Measurements from ENCODE around the gene ARHGAP24.
"Not testable (repeated sequence)": the region's sequence is repeated elsewhere in the genome, so short reads cannot be mapped to it uniquely, and the experiment has no call there.

ARHGAP24 gene

GRCh38 chr4:85500110-85500867 is 25.3 kb downstream of the ARHGAP24 start:
- Histone ChIP-seq H3K27ac (ENCODE audit: low read depth, low read length) (peak overlapping the region; percentile 93), H3K4me3 (ENCODE audit: low read depth, low read length) (peak overlapping the region; percentile 22; the same call in 1 of the 2 replicates), H3K36me3 (ENCODE audit: insufficient read depth, low read length) (no peaks in the 10 kb centered on the region), H2AFZ (ENCODE audit: low read length, unreplicated experiment) (no peak overlapping the region), H3K27me3 (ENCODE audit: insufficient read depth, low read length) (no peaks in the 10 kb centered on the region), H3K4me1 (ENCODE audit: control insufficient read depth, insufficient read depth, low read length, unreplicated experiment) (peaks cover 47% of the 10 kb centered on the region), H3K79me2 (ENCODE audit: control insufficient read depth, insufficient read depth, low read length, unreplicated experiment) (no peaks in the 10 kb centered on the region)

GRCh38 chr4:85501145-85501544 is 26.2 kb downstream of the ARHGAP24 start:
- H3K27ac ChIP-seq (ENCODE audit: low read depth, low read length); H3K4me3 ChIP-seq (ENCODE audit: low read depth, low read length); H2AFZ ChIP-seq (ENCODE audit: low read length, unreplicated experiment); H3K36me3 ChIP-seq (ENCODE audit: insufficient read depth, low read length); H3K27me3 ChIP-seq (ENCODE audit: insufficient read depth, low read length); H3K79me2 ChIP-seq (ENCODE audit: control insufficient read depth, insufficient read depth, low read length, unreplicated experiment): not testable (repeated sequence)
- H3K4me1 ChIP-seq (ENCODE audit: control insufficient read depth, insufficient read depth, low read length, unreplicated experiment) = peaks cover 46% of the 10 kb centered on the region

GRCh38 chr4:85508654-85509053 is 33.7 kb downstream of the ARHGAP24 start:
- H3K27ac ChIP-seq (ENCODE audit: low read depth, low read length) = no peak overlapping the region
- H2AFZ ChIP-seq (ENCODE audit: low read length, unreplicated experiment) = no peak overlapping the region
- H3K27me3 ChIP-seq (ENCODE audit: insufficient read depth, low read length) = no peaks in the 10 kb centered on the region
- no peaks in the 10 kb centered on the region for H3K36me3 ChIP-seq (ENCODE audit: insufficient read depth, low read length)
- H3K79me2 ChIP-seq (ENCODE audit: control insufficient read depth, insufficient read depth, low read length, unreplicated experiment) = peaks cover 3% of the 10 kb centered on the region
- H3K4me3 ChIP-seq (ENCODE audit: low read depth, low read length) = no peak overlapping the region
- peaks cover 18% of the 10 kb centered on the region for H3K4me1 ChIP-seq (ENCODE audit: control insufficient read depth, insufficient read depth, low read length, unreplicated experiment)

GRCh38 chr4:85509882-85510631 is 35.1 kb downstream of the ARHGAP24 start:
- Histone ChIP-seq H3K27me3 (ENCODE audit: insufficient read depth, low read length) (no peaks in the 10 kb centered on the region), H3K4me3 (ENCODE audit: low read depth, low read length) (no peak overlapping the region), H3K27ac (ENCODE audit: low read depth, low read length) (no peak overlapping the region), H3K36me3 (ENCODE audit: insufficient read depth, low read length) (no peaks in the 10 kb centered on the region), H2AFZ (ENCODE audit: low read length, unreplicated experiment) (no peak overlapping the region), H3K4me1 (ENCODE audit: control insufficient read depth, insufficient read depth, low read length, unreplicated experiment) (peaks cover 22% of the 10 kb centered on the region), H3K79me2 (ENCODE audit: control insufficient read depth, insufficient read depth, low read length, unreplicated experiment) (peaks cover 11% of the 10 kb centered on the region)

GRCh38 chr4:85510632-85510984 is 35.7 kb downstream of the ARHGAP24 start:
- Histone ChIP-seq H3K4me3 (ENCODE audit: low read depth, low read length) (no peak overlapping the region), H3K79me2 (ENCODE audit: control insufficient read depth, insufficient read depth, low read length, unreplicated experiment) (peaks cover 15% of the 10 kb centered on the region), H3K36me3 (ENCODE audit: insufficient read depth, low read length) (no peaks in the 10 kb centered on the region), H3K27me3 (ENCODE audit: insufficient read depth, low read length) (no peaks in the 10 kb centered on the region), H3K27ac (ENCODE audit: low read depth, low read length) (no peak overlapping the region), H2AFZ (ENCODE audit: low read length, unreplicated experiment) (no peak overlapping the region), H3K4me1 (ENCODE audit: control insufficient read depth, insufficient read depth, low read length, unreplicated experiment) (peaks cover 24% of the 10 kb centered on the region)

GRCh38 chr4:85512446-85513205 is 37.7 kb downstream of the ARHGAP24 start:
- Histone ChIP-seq H3K27ac (ENCODE audit: low read depth, low read length) (peak overlapping the region; percentile 72), H3K27me3 (ENCODE audit: insufficient read depth, low read length) (no peaks in the 10 kb centered on the region), H3K79me2 (ENCODE audit: control insufficient read depth, insufficient read depth, low read length, unreplicated experiment) (peaks cover 20% of the 10 kb centered on the region), H2AFZ (ENCODE audit: low read length, unreplicated experiment) (peak overlapping the region; percentile 2), H3K4me1 (ENCODE audit: control insufficient read depth, insufficient read depth, low read length, unreplicated experiment) (peaks cover 28% of the 10 kb centered on the region), H3K36me3 (ENCODE audit: insufficient read depth, low read length) (no peaks in the 10 kb centered on the region), H3K4me3 (ENCODE audit: low read depth, low read length) (peak overlapping the region; percentile 74; the same call in 1 of the 2 replicates)

GRCh38 chr4:85514117-85514516 is 39.2 kb downstream of the ARHGAP24 start:
- peaks cover 20% of the 10 kb centered on the region for H3K79me2 ChIP-seq (ENCODE audit: control insufficient read depth, insufficient read depth, low read length, unreplicated experiment)
- no peaks in the 10 kb centered on the region for H3K36me3 ChIP-seq (ENCODE audit: insufficient read depth, low read length)
- H3K4me3 ChIP-seq (ENCODE audit: low read depth, low read length) = peak overlapping the region; percentile 74
- peak overlapping the region; percentile 72 for H3K27ac ChIP-seq (ENCODE audit: low read depth, low read length)
- peak overlapping the region; percentile 48 for H2AFZ ChIP-seq (ENCODE audit: low read length, unreplicated experiment)
- H3K4me1 ChIP-seq (ENCODE audit: control insufficient read depth, insufficient read depth, low read length, unreplicated experiment) = peaks cover 28% of the 10 kb centered on the region
- no peaks in the 10 kb centered on the region for H3K27me3 ChIP-seq (ENCODE audit: insufficient read depth, low read length)

GRCh38 chr4:85514783-85515182 is 39.8 kb downstream of the ARHGAP24 start:
- H3K4me3 ChIP-seq (ENCODE audit: low read depth, low read length) = peak overlapping the region; percentile 74
- H3K79me2 ChIP-seq (ENCODE audit: control insufficient read depth, insufficient read depth, low read length, unreplicated experiment) = peaks cover 20% of the 10 kb centered on the region
- no peak overlapping the region for H2AFZ ChIP-seq (ENCODE audit: low read length, unreplicated experiment)
- no peaks in the 10 kb centered on the region for H3K36me3 ChIP-seq (ENCODE audit: insufficient read depth, low read length)
- H3K27ac ChIP-seq (ENCODE audit: low read depth, low read length) = no peak overlapping the region
- H3K4me1 ChIP-seq (ENCODE audit: control insufficient read depth, insufficient read depth, low read length, unreplicated experiment) = peaks cover 28% of the 10 kb centered on the region
- H3K27me3 ChIP-seq (ENCODE audit: insufficient read depth, low read length) = no peaks in the 10 kb centered on the region

- H2AFZ ChIP-seq (ENCODE audit: low read length, unreplicated experiment) = no peak overlapping the region
- H3K4me1 ChIP-seq (ENCODE audit: control insufficient read depth, insufficient read depth, low read length, unreplicated experiment) = peaks cover 28% of the 10 kb centered on the region
- H3K27ac ChIP-seq (ENCODE audit: low read depth, low read length) = no peak overlapping the region
- no peaks in the 10 kb centered on the region for H3K27me3 ChIP-seq (ENCODE audit: insufficient read depth, low read length)
- H3K4me3 ChIP-seq (ENCODE audit: low read depth, low read length) = no peak overlapping the region; the same call in 1 of the 2 replicates
- no peaks in the 10 kb centered on the region for H3K36me3 ChIP-seq (ENCODE audit: insufficient read depth, low read length)
- peaks cover 20% of the 10 kb centered on the region for H3K79me2 ChIP-seq (ENCODE audit: control insufficient read depth, insufficient read depth, low read length, unreplicated experiment)
Measured at GRCh38 chr4:85515701-85516100, 40.8 kb downstream of the ARHGAP24 start.

- not testable (repeated sequence) for H3K27me3 ChIP-seq (ENCODE audit: insufficient read depth, low read length); H3K36me3 ChIP-seq (ENCODE audit: insufficient read depth, low read length); H3K4me3 ChIP-seq (ENCODE audit: low read depth, low read length); H2AFZ ChIP-seq (ENCODE audit: low read length, unreplicated experiment); H3K27ac ChIP-seq (ENCODE audit: low read depth, low read length)
- peaks cover 19% of the 10 kb centered on the region for H3K79me2 ChIP-seq (ENCODE audit: control insufficient read depth, insufficient read depth, low read length, unreplicated experiment)
- H3K4me1 ChIP-seq (ENCODE audit: control insufficient read depth, insufficient read depth, low read length, unreplicated experiment) = peaks cover 11% of the 10 kb centered on the region
Measured at GRCh38 chr4:85518526-85518925, 43.6 kb downstream of the ARHGAP24 start.

Measured in ACC112 (cell line).